OCI-LY1 (cell line): ENCODE data around the gene SMIM13.

ENCODE experiments used
- H2AFZ ChIP-seq: fragments of 200-600 bp; sonication (generic), shearing (Covaris generic); 2 replicates; pipeline ENCODE4 v1.6.0; 2014; ENCODE audit warnings: antibody characterized with exemption, mild to moderate bottlenecking, low read length
- H3F3A ChIP-seq: fragments of 200-600 bp; sonication (generic), shearing (Covaris generic); 2 replicates; pipeline ENCODE4 v1.6.0; 2014; ENCODE audit warnings: mild to moderate bottlenecking, antibody characterized with exemption, low read length, moderate library complexity; ENCODE audit not compliant: insufficient read depth
- H3K27ac ChIP-seq: fragments of 200-600 bp; sonication (generic); 2 replicates; pipeline ENCODE4 v1.5.1; 2014; ENCODE audit warnings: low read length, mixed run types, mild to moderate bottlenecking, low read depth; ENCODE audit not compliant: poor library complexity, severe bottlenecking
- H3K27me3 ChIP-seq: fragments of 200-600 bp; sonication (generic); 2 replicates; pipeline ENCODE4 v1.6.0; 2014; ENCODE audit warnings: antibody characterized with exemption, mild to moderate bottlenecking, low read length, moderate library complexity; ENCODE audit not compliant: insufficient read depth
- H3K36me3 ChIP-seq: fragments of 200-600 bp; sonication (generic); 2 replicates; pipeline ENCODE4 v1.6.1; 2014; ENCODE audit warnings: mild to moderate bottlenecking, antibody characterized with exemption, low read length, moderate library complexity, mixed read lengths; ENCODE audit not compliant: insufficient read depth
- H3K4me1 ChIP-seq: fragments of 200-600 bp; sonication (generic); 2 replicates; pipeline ENCODE4 v1.5.1; 2014; ENCODE audit warnings: mild to moderate bottlenecking, low read length, moderate library complexity; ENCODE audit not compliant: insufficient read depth, severe bottlenecking
- H3K4me2 ChIP-seq: fragments of 200-600 bp; sonication (generic), shearing (Covaris generic); 2 replicates; pipeline ENCODE4 v1.6.1; 2014; ENCODE audit warnings: low read length
- H3K4me3 ChIP-seq: fragments of 200-600 bp; sonication (generic); 2 replicates; pipeline ENCODE4 v1.5.1; 2014; ENCODE audit warnings: low read length, low read depth, mild to moderate bottlenecking, mixed read lengths; ENCODE audit not compliant: poor library complexity, severe bottlenecking
- H3K79me2 ChIP-seq: fragments of 200-600 bp; shearing (Covaris generic); 2 replicates; pipeline ENCODE4 v1.6.1; 2016; ENCODE audit warnings: mixed run types, low read length, mixed read lengths; ENCODE audit not compliant: insufficient read depth
- H3K9ac ChIP-seq: fragments of 200-600 bp; sonication (generic), shearing (Covaris generic); 2 replicates; pipeline ENCODE4 v1.6.1; 2014; ENCODE audit warnings: mild to moderate bottlenecking, low read length, mixed read lengths
- H3K9me2 ChIP-seq: fragments of 200-600 bp; sonication (generic), shearing (Covaris generic); 2 replicates; pipeline ENCODE4 v1.6.1; 2014; ENCODE audit warnings: low read depth, mild to moderate bottlenecking, low read length, mixed read lengths
- H3K9me3 ChIP-seq: fragments of 200-600 bp; shearing (Covaris generic); 2 replicates; pipeline ENCODE4 v1.6.1; 2014; ENCODE audit warnings: low read length, mixed read lengths
- H4K20me1 ChIP-seq: fragments of 200-600 bp; sonication (generic), shearing (Covaris generic); 2 replicates; pipeline ENCODE4 v1.6.0; 2016; ENCODE audit warnings: mild to moderate bottlenecking, low read length; ENCODE audit not compliant: insufficient read depth
- CTCF ChIP-seq: fragments of 200-600 bp; sonication (generic), shearing (Covaris generic); IDR thresholded peaks from 2 replicates; pipeline ENCODE4 v1.5.1; 2017; ENCODE audit warnings: mild to moderate bottlenecking, antibody characterized with exemption, low read length, moderate library complexity, mixed read lengths
- EZH2 ChIP-seq: fragments of 200-600 bp; sonication (generic), shearing (Covaris generic); IDR thresholded peaks from 2 replicates; pipeline ENCODE4 v1.8.0; 2017; ENCODE audit warnings: borderline replicate concordance, mixed run types, mild to moderate bottlenecking, antibody characterized with exemption, low read length, moderate library complexity, mixed read lengths

Gene SMIM13

GRCh38 chr6:11094941-11095340 lies 1.3 kb downstream of the SMIM13 start:
- H3K27ac ChIP-seq: peak overlapping the region; percentile 55
- H3K79me2 ChIP-seq: peaks cover 21% of the 10 kb centered on the region
- H3K36me3 ChIP-seq: peaks cover 3% of the 10 kb centered on the region; the same call in 1 of the 2 replicates
- no peaks in the 10 kb centered on the region for H3K9me3 ChIP-seq
- H3K9ac ChIP-seq: peak overlapping the region; percentile 84
- H3F3A ChIP-seq: no peaks in the 10 kb centered on the region
- H4K20me1 ChIP-seq: no peaks in the 10 kb centered on the region
- H3K27me3 ChIP-seq: no peaks in the 10 kb centered on the region
- TF ChIP-seq EZH2 (no peak), CTCF (no peak)
- H3K4me1 ChIP-seq: peaks cover 24% of the 10 kb centered on the region
- no peaks in the 10 kb centered on the region for H3K9me2 ChIP-seq
- peak overlapping the region; percentile 94 for H3K4me2 ChIP-seq
- H2AFZ ChIP-seq: no peak overlapping the region
- peak overlapping the region; percentile 85 for H3K4me3 ChIP-seq

- no peaks in the 10 kb centered on the region for H3K9me2 ChIP-seq
- H3F3A ChIP-seq: no peaks in the 10 kb centered on the region
- H4K20me1 ChIP-seq: no peaks in the 10 kb centered on the region
- H3K4me2 ChIP-seq: peak overlapping the region; percentile 94
- peaks cover 24% of the 10 kb centered on the region for H3K4me1 ChIP-seq
- H3K36me3 ChIP-seq: peaks cover 7% of the 10 kb centered on the region; the same call in 1 of the 2 replicates
- TF ChIP-seq CTCF: no peak
- no peak for TF ChIP-seq EZH2
- no peak overlapping the region for H2AFZ ChIP-seq
- H3K27ac ChIP-seq: no peak overlapping the region
- no peaks in the 10 kb centered on the region for H3K27me3 ChIP-seq
- H3K9me3 ChIP-seq: no peaks in the 10 kb centered on the region; the same call in 1 of the 2 replicates
- peak overlapping the region; percentile 84; the same call in 1 of the 2 replicates for H3K9ac ChIP-seq
- H3K79me2 ChIP-seq: peaks cover 30% of the 10 kb centered on the region
- peak overlapping the region; percentile 85 for H3K4me3 ChIP-seq
These were observed 2.5 kb downstream of the SMIM13 start for GRCh38 chr6:11096109-11096508.

- Histone ChIP-seq H2AFZ (no peak overlapping the region), H3K9me2 (no peaks in the 10 kb centered on the region), H3K9me3 (no peaks in the 10 kb centered on the region; the same call in 1 of the 2 replicates), H3K4me1 (peaks cover 24% of the 10 kb centered on the region), H4K20me1 (no peaks in the 10 kb centered on the region), H3K27ac (no peak overlapping the region), H3K4me3 (no peak overlapping the region), H3F3A (no peaks in the 10 kb centered on the region), H3K4me2 (no peak overlapping the region), H3K36me3 (peaks cover 10% of the 10 kb centered on the region; the same call in 1 of the 2 replicates), H3K27me3 (no peaks in the 10 kb centered on the region), H3K9ac (no peak overlapping the region), H3K79me2 (peaks cover 42% of the 10 kb centered on the region)
- no peak for TF ChIP-seq CTCF
- TF ChIP-seq EZH2: no peak
These were observed 3.8 kb downstream of the SMIM13 start for GRCh38 chr6:11097476-11097875.
